HCEC 1CT (cell line): Measurements from ENCODE around the gene MRPS34.
"Not testable (repeated sequence)": the region's sequence is repeated elsewhere in the genome, so short reads cannot be mapped to it uniquely, and the experiment has no call there.

Experiments used
- DNase-seq: peaks from one replicate; pipeline ENCODE4 v3.0.0-alpha.2; 2017

The MRPS34 gene

DNA sequence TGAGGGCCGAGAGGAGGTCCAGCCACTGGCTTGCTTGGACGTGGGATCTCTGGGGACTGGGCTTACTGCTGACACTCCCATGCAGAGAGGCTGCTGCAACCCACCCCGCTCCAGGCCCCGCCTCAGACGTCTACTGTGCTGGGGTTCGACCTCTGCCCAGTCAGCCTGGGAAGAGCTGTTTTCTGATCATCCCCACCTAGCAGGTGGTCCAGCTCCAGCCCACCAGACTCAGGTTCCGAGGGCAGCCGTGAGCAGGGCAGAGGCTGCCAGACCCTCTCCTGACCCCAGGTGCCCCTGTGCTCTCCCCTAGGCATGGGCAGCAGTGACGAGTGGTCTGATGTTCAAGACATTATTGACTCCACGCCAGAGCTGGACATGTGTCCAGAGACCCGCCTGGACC lies 25.0 kb downstream of the MRPS34 start:
- no peak for DNase-seq

GRCh38 chr16:1746693-1747195 lies 26.2 kb downstream of the MRPS34 start:
- no peak for DNase-seq

- DNase-seq = no peak
Observed at GRCh38 chr16:1745900-1746692, 26.8 kb downstream of the MRPS34 start.

DNA sequence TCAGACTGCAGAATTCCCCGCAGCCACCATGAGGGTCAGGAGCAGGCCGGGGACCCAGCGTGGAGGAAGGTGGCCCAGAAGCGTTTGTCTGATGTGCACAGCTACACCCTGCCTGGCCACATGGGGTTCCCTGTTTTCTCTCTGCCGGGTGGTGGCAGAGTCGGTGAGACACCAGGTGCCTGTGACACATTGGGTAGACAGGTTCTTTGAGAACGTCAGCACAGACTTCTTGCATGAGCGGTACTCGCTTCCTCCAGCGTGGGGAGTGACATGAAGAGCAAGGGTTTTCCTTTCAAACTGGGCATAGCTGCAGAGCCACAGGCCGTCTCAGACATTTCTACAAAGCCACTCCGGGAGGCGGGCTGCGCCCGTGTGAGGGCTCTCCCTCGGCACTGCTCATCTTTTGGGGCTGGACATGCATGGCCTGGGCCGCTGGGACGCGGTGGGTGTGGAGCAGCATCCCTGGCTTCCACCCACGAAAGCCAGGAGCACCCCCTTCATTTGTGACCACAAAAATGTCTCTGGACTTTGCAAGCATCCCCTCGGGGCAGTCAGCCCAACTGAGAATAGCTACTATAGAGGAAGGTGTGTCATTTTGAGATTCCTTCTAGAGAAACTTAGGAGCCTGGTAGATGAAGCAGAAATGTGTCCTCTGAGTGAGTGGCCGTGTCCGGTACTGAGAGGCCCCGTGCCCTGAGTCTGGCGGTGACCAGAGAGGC lies 27.6 kb downstream of the MRPS34 start:
- DNase-seq = no peak

DNA sequence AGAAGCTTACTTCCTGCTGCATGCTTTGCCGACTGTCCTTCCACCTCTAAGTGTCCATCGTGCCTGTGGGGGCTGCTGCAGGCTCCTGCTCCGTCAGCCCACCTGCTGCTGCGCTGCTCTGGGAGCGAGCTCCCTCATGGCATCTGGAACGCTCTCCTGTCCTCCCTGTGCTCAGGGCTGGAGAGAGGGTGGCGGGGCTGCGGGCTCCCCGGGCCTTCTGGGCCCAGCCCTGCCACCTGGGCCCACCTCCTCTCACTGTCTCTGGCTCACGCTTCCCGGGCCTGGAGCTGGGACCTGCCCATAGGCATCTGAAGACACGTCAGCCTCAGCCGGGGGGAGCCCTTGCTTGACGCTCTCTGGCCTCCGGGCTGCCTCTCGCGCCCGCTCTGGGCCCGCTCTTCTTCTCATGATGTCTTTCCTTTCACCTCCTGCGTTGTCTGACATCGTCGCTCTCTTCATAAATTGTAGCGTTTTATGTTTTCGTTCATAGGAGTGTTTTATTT lies 28.5 kb downstream of the MRPS34 start:
- DNase-seq = no peak

DNA sequence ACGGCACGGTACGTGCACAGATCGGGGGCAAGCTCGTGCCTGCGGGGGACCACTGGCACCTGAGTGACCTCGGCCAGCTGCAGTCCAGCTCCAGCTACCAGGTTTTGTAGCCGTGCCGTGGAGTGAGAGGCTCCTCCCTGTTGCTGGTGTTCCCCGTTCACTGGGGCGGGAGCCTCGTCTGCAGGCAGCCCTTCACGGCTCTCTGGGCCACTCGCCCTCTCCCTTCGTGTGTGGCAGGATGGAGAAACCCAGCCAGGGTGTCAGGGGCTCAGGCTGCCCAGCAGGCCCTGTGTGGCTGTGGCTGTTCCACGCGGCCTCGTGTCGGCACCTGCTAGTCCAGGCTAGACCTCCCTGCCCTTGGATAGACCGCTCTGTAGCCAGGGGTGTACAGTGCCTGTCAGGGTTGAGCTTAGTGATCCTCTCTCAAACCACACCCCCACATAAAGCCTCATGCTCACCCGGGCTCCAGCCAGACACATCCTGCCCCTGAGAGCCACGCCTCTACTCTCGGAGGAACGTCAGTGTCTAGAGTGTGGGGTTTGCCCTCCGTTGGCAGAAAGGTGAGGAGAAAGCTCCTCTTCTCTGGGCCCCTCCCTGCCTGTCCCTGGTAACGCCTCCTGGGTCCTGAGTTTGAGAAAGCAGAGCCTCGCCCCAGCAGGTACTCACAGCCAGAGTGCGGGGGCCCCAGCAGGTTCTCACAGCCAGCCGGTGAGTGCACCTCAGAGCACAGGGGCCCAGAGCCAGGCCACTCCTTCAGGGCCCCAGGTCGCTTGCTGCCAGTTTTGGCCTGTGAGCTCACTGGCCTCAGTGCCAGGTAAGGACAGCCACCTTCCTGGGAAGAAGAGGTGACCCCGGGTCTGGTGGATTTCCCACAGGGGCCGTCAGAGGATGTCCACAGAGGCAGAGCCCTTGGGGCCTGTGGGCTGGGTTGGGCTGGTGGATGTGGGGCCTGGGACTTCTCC lies 29.3 kb downstream of the MRPS34 start:
- no peak for DNase-seq

DNA sequence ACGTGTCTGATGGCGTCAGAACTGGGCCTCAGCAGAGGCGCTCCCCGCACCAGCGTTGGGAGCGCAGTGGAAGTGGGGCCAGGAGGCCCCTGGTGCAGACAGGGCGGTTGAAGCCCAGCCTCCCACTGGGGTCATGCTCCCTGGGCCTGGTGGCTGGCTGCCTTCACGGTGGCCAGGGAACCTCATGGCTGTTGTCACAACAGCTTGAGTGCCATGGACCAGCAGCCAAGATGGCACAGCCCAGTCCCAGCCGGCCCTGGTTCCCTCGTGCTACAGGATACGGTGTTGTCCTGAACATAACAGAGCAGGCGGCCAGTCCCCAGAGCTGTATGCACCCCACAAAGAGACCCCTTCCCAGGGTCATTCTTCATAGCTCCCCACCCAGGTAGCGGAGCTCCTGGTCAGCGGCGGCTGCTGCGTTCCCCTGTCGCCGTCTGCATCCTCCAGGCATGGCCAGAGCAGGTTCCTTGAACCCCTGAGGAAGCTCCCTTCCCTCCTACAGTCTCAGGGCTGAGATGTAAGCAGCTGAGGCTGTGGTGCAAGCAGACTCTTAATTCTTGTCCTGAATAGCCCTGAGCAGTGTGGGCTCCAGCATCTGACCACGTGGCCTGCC lies 31.3 kb downstream of the MRPS34 start:
- DNase-seq = no peak

DNA sequence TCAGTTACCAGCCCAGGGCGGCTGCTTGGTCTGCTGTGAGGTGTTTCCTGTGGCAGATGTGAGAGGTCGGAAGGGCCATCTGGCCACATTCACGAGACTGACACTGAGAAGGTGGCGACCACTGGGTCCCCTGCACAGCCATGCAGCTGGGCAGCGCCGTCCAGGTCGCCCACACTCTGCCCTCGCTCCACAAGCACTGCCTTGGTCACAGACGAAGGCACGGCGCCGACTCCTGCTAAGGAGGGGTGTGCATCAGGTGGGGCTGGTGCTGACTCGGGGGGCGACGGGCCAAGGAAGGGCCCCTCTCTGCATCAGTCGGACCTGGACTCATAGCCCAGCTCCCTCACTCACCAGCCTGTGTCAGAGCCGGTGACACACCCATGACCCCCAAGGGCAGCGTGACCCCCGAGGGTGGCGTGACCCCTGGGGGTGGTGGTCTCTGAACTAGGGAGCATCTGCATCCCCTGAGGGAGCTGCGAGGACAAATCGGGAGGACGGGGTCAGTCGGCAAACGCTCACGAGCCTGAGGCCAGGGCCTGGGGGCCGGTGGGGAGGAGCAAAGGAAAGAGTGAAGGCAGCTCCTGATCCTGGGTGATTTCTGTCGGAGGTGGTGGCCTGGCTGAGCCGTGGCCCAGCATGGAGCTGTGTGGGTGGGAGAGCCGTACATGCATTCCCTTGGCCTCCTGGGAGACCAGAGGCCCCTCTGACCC lies 32.0 kb downstream of the MRPS34 start:
- no peak for DNase-seq

GRCh38 chr16:1740234-1740633 lies 32.7 kb downstream of the MRPS34 start:
- DNase-seq = no peak

DNA sequence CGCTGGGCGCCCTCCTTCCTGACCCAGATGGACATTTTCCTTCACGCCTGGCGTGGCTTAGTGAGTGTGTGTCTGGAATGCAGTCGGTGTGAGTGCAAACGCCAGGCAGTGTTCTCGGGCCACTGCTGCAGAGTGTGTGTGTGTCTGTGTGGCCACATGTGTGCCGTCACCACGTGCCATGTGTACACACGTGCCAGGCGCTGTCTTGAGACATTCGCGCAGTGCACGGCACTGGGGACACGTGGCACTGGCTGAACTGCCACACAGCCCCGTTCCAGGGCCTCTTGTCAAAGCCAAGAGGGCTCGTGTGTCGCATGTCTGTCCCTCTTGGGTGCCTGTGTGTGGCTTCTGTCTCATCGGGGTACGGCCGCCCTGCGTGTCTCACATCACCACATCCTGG lies 38.1 kb downstream of the MRPS34 start:
- no peak for DNase-seq

GRCh38 chr16:1734123-1734522 lies 38.8 kb downstream of the MRPS34 start:
- DNase-seq = no peak

GRCh38 chr16:1732551-1732987 lies 40.4 kb downstream of the MRPS34 start:
- not testable (repeated sequence) for DNase-seq

DNA sequence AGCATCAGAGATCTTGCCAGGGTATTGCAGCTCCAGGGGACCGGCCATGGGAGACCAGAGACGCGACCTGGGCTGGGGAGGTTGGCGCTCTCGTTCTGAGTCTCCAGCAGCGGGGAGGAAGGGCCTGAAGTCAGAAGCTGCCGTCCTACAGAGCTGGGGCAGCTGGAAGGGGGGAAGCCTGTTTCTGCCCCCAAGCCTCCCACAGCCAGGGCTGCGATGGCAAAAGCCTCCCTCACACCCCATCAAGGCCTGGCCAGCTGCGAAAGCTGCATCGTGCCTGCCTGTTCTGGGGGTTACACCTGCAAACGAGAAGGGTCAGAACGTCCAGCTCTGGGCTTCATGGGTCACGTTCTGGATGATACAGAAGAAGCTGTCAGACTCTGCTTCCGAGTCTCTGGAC lies 40.9 kb downstream of the MRPS34 start:
- DNase-seq = no peak

DNA sequence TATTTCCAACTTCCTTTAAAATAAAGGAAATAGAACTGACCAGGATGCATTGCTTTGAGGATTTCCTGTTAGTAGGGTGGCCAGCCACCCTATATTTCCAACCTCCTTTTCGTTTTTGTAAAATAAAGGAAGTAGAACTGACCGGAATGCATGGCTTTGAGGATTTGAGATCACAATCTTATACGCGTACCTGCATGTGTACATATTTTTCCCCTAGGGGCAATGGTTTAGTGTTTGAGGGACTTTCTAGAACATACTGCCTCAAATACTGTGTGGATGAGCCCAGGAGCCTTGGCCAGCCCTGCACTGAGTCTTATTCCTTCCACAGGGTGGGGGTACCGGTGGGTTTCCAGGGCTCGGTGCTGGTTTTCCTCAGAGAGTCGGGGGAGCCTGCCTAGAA lies 41.3 kb downstream of the MRPS34 start:
- no peak for DNase-seq

DNA sequence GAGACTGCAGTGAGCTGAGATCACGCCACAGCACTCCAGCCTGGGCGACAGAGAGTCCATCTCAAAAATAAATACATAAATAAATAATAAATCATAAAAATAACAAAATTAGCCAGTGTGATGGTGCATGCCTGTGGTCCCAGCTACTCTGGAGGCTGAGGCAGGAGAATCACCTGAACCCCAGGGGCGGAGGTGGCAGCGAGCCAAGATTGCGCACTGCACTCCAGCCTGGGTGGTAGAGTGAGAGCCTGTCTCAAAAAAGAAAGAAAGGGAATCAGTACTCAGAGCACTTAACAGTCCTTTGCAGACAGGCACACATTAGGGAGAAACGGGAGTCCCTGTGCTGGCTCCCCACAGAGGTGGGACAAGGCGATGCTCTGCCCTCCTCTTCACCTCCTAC lies 41.9 kb downstream of the MRPS34 start:
- DNase-seq = no peak

DNA sequence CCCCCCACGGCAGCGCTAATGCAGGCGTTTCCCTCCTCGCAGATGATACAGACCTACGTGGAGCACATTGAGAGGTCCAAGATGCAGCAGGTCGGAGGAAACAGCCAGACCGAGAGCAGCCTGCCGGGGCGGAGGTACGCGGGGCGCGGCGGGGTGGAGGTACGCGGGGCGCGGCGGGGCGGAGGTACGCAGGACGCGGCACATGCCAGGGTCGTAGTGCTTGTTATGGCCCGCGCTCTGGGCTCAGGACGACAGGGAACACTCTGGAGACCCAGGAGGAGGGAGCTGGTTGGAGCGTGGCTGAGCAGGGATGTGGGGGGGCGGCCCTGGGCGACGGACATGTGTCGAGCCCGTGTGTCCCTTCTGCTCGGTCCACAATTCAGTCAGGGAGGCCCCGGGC lies 43.5 kb downstream of the MRPS34 start:
- DNase-seq = no peak

DNA sequence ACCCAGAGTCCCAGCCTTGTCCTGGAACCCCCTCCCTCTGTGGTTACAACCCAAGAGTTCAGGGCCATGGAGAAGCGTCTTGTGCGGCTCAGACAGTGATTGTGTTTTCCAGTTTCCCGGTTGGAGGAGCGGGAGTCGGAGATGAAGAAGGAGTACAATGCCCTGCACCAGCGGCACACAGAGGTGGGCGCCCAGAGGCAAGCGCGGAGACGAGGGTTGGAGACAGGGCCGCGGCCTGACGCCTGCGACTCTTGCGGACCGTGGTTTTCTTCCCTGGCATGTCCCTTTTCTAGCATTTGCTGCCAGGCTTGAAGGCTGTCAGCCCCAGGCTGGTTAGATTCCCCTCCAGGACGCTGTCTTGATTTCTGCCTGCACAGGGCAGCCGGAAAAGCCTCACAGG lies 43.9 kb downstream of the MRPS34 start:
- DNase-seq = no peak

- DNase-seq = no peak
Observed at GRCh38 chr16:1727651-1728624, 45.0 kb downstream of the MRPS34 start.

- DNase-seq = no peak
Observed at GRCh38 chr16:1726661-1727502, 46.1 kb downstream of the MRPS34 start.

DNA sequence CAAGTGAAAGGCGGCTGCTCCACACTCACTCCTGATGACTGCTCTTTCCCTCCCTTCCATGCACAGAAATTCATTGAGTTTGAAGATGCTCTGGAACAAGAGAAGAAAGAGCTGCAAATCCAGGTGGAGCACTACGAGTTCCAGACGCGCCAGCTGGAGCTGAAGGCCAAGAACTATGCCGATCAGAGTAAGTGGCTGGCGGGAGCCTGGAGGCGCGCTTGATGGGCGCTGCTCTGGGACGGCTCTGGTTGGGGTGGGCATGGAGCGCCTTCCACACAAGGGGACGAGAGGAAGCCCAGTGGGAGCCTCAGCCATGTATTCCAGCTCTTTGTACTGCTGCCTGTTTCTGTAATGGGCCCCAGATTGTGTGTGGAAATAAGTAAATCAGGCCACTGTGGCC lies 48.4 kb downstream of the MRPS34 start:
- DNase-seq = no peak
